OCI-LY3 (cell line): Measurements from ENCODE around the gene NT5E.

ENCODE experiments used
- CTCF ChIP-seq: fragments of 200-600, 300-600 bp; sonication (generic); IDR thresholded peaks from 2 replicates; pipeline ENCODE4 v1.5.1; 2014; ENCODE audit warnings: antibody characterized with exemption, low read length, low read depth
- EZH2phosphoT487 ChIP-seq: fragments of 200-600 bp; shearing (Covaris generic); IDR thresholded peaks from 2 replicates; pipeline ENCODE4 v1.6.1; 2018; ENCODE audit warnings: antibody characterized with exemption, mixed run types, low read depth

- no peak for TF ChIP-seq CTCF
- no peak for TF ChIP-seq EZH2phosphoT487
These were observed 43.2 kb upstream of the NT5E start for GRCh38 chr6:85406641-85407075.
